DOHH2 (cell line): ENCODE measurements around the gene SLC4A2.
A peak's percentile ranks its signal among the peaks of the same experiment; 100 is the strongest.

Source experiments
- H3F3A ChIP-seq: fragments of 200-600 bp; sonication (generic), shearing (Covaris generic); 2 replicates; pipeline ENCODE4 v1.6.0; 2016; ENCODE audit warnings: antibody characterized with exemption, mild to moderate bottlenecking; ENCODE audit not compliant: control insufficient read depth, insufficient read depth
- H3K27ac ChIP-seq: fragments of 200-600 bp; sonication (generic); 2 replicates; pipeline ENCODE4 v1.5.1; 2014; ENCODE audit warnings: low read depth, mild to moderate bottlenecking, low read length, moderate library complexity
- H3K27me3 ChIP-seq: fragments of 200-600 bp; sonication (generic); 2 replicates; pipeline ENCODE4 v1.6.1; 2014; ENCODE audit warnings: mild to moderate bottlenecking, low read length, mixed read lengths; ENCODE audit not compliant: control insufficient read depth
- H3K36me3 ChIP-seq: fragments of 200-600 bp; sonication (generic); 2 replicates; pipeline ENCODE4 v1.6.1; 2014; ENCODE audit warnings: mild to moderate bottlenecking, low read length, moderate library complexity, mixed read lengths; ENCODE audit not compliant: control insufficient read depth
- H3K4me1 ChIP-seq: fragments of 200-600 bp; sonication (generic); 2 replicates; pipeline ENCODE4 v1.6.1; 2014; ENCODE audit warnings: mild to moderate bottlenecking, low read length, mixed read lengths; ENCODE audit not compliant: control insufficient read depth
- H3K4me2 ChIP-seq: fragments of 200-600 bp; sonication (generic); 2 replicates; pipeline ENCODE4 v1.6.0; 2014; ENCODE audit warnings: mild to moderate bottlenecking, low read length, moderate library complexity
- H3K4me3 ChIP-seq: fragments of 200-600 bp; sonication (generic); 2 replicates; pipeline ENCODE4 v1.5.1; 2014; ENCODE audit warnings: mild to moderate bottlenecking, low read length, mixed read lengths
- H3K79me2 ChIP-seq: fragments of 200-600 bp; sonication (generic); 2 replicates; pipeline ENCODE4 v1.6.1; 2014; ENCODE audit warnings: mild to moderate bottlenecking, low read length, mixed read lengths; ENCODE audit not compliant: control insufficient read depth
- H3K9me2 ChIP-seq: fragments of 200-600 bp; sonication (generic); replicated peaks from 2 replicates; pipeline ENCODE4 v1.6.1; 2014; ENCODE audit warnings: mild to moderate bottlenecking, low read length, mixed read lengths; ENCODE audit not compliant: control insufficient read depth
- H3K9me3 ChIP-seq: fragments of 200-600 bp; sonication (generic); 2 replicates; pipeline ENCODE4 v1.6.1; 2014; ENCODE audit warnings: antibody characterized with exemption, low read length, mixed read lengths; ENCODE audit not compliant: control insufficient read depth, insufficient read depth
- H4K20me1 ChIP-seq: fragments of 200-600 bp; sonication (generic); 2 replicates; pipeline ENCODE4 v1.6.0; 2014; ENCODE audit warnings: low read depth, mild to moderate bottlenecking, antibody characterized with exemption, low read length, moderate library complexity; ENCODE audit not compliant: control insufficient read depth, insufficient read depth
- EZH2phosphoT487 ChIP-seq: fragments of 200-600 bp; sonication (generic); IDR thresholded peaks from 2 replicates; pipeline ENCODE4 v1.6.1; 2017; ENCODE audit warnings: borderline replicate concordance, mild to moderate bottlenecking, antibody characterized with exemption, low read length, moderate library complexity, mixed read lengths
- TF ChIP-seq, protein P1 (sequence below): fragments of 200-600 bp; sonication (generic); IDR thresholded peaks from one replicate; pipeline ENCODE4 v1.5.1; 2014; ENCODE audit warnings: antibody characterized with exemption, mild to moderate bottlenecking, low read depth, low read length; ENCODE audit not compliant: poor library complexity, severe bottlenecking

Gene SLC4A2

GRCh38 chr7:151109094-151110048 lies 50.0 kb downstream of the SLC4A2 start:
- no peaks in the 10 kb centered on the region for H3K79me2 ChIP-seq
- no peaks in the 10 kb centered on the region for H3K9me3 ChIP-seq
- H3K4me3 ChIP-seq = no peak overlapping the region
- TF ChIP-seq EZH2phosphoT487 = no peak
- TF ChIP-seq, protein P1, sequence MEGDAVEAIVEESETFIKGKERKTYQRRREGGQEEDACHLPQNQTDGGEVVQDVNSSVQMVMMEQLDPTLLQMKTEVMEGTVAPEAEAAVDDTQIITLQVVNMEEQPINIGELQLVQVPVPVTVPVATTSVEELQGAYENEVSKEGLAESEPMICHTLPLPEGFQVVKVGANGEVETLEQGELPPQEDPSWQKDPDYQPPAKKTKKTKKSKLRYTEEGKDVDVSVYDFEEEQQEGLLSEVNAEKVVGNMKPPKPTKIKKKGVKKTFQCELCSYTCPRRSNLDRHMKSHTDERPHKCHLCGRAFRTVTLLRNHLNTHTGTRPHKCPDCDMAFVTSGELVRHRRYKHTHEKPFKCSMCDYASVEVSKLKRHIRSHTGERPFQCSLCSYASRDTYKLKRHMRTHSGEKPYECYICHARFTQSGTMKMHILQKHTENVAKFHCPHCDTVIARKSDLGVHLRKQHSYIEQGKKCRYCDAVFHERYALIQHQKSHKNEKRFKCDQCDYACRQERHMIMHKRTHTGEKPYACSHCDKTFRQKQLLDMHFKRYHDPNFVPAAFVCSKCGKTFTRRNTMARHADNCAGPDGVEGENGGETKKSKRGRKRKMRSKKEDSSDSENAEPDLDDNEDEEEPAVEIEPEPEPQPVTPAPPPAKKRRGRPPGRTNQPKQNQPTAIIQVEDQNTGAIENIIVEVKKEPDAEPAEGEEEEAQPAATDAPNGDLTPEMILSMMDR = no peak
- H3K4me1 ChIP-seq = no peaks in the 10 kb centered on the region
- H4K20me1 ChIP-seq = no peaks in the 10 kb centered on the region
- no peaks in the 10 kb centered on the region for H3K36me3 ChIP-seq
- H3K9me2 ChIP-seq = no peaks in the 10 kb centered on the region
- no peak overlapping the region for H3K27ac ChIP-seq
- no peaks in the 10 kb centered on the region for H3F3A ChIP-seq
- no peak overlapping the region for H3K4me2 ChIP-seq
- H3K27me3 ChIP-seq = peaks cover 23% of the 10 kb centered on the region

DNA sequence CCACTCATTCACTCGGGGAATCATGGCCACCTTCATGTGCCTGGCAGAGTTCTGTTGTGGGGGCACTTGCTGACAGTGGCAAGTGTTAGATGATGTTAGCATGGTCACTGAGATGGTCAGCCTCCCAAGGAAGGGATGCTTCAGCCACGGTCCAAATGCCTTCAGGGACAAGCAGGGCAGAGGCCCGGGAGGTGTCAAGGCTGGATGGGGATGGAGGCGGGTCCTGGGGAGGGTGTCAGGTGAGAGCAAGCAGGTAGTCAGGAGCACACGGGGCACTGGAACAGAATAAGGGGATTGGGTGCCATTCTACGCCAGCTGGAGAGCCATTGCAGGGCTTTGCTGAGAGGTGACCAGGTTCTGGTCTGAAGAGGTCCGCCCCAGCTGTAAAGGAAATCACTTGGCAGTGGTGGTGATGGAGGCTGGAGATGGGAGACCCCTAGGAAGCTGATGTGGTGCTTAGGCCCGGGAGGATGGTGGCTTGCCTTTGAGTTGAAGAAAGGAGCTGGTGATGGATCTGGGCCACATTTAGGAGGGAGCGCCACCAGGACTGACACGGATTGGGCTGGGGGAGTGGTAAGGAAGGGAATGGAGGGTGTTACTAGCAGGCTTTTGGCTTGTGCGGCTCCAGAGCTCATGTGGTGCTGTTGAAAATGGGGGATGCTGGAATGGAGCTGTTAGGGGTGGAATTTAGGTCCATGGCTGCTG lies 51.0 kb downstream of the SLC4A2 start:
- H3K27me3 ChIP-seq = peaks cover 15% of the 10 kb centered on the region
- no peaks in the 10 kb centered on the region for H3K9me3 ChIP-seq
- H3K27ac ChIP-seq = no peak overlapping the region
- no peak overlapping the region for H3K4me2 ChIP-seq
- no peaks in the 10 kb centered on the region for H4K20me1 ChIP-seq
- H3K4me3 ChIP-seq = no peak overlapping the region
- TF ChIP-seq, protein P1 = no peak
- TF ChIP-seq EZH2phosphoT487 = no peak
- H3K4me1 ChIP-seq = no peaks in the 10 kb centered on the region
- no peaks in the 10 kb centered on the region for H3F3A ChIP-seq
- no peaks in the 10 kb centered on the region for H3K36me3 ChIP-seq
- no peaks in the 10 kb centered on the region for H3K9me2 ChIP-seq
- no peaks in the 10 kb centered on the region for H3K79me2 ChIP-seq

GRCh38 chr7:151110941-151111645 lies 51.7 kb downstream of the SLC4A2 start:
- Histone ChIP-seq H3K27ac (no peak overlapping the region), H3K9me3 (no peaks in the 10 kb centered on the region), H4K20me1 (peaks cover 1% of the 10 kb centered on the region; the same call in 1 of the 2 replicates), H3F3A (no peaks in the 10 kb centered on the region), H3K27me3 (peaks cover 15% of the 10 kb centered on the region), H3K4me3 (no peak overlapping the region), H3K36me3 (no peaks in the 10 kb centered on the region), H3K79me2 (no peaks in the 10 kb centered on the region), H3K9me2 (no peaks in the 10 kb centered on the region), H3K4me1 (no peaks in the 10 kb centered on the region), H3K4me2 (no peak overlapping the region)
- TF ChIP-seq, protein P1 = peak; percentile 96
- TF ChIP-seq EZH2phosphoT487 = no peak
